Esophagus (tissue), 2 donors: ENCODE results near the gene HOXC4. TPM values are rescaled to one million over a fixed set of nuclear protein-coding genes. Genes with fewer than 3 reads are reported as not detected.
"Not testable (repeated sequence)": the region's sequence is repeated elsewhere in the genome, so short reads cannot be mapped to it uniquely, and the experiment has no call there.

Source experiments
- H3K27ac ChIP-seq, 2 donors: one replicate each; pipeline ENCODE4 v1.5.1; 2013; ENCODE audit warnings: low read depth in 2 of 2, mild to moderate bottlenecking in 2 of 2, inconsistent platforms in 1 of 2, low read length in 1 of 2, moderate library complexity in 1 of 2
- H3K27me3 ChIP-seq, 2 donors: one replicate each; pipeline ENCODE4 v1.6.1; 2013; ENCODE audit warnings: low read length in 2 of 2, control low read depth in 1 of 2, mild to moderate bottlenecking in 1 of 2; ENCODE audit not compliant: insufficient read depth in 2 of 2, control insufficient read depth in 1 of 2
- H3K36me3 ChIP-seq, 2 donors: one replicate each; pipeline ENCODE4 v1.6.1; 2013; ENCODE audit warnings: low read length in 1 of 2; ENCODE audit not compliant: control insufficient read depth in 2 of 2, insufficient read depth in 2 of 2
- H3K4me1 ChIP-seq, 2 donors: one replicate each; pipeline ENCODE4 v1.6.1; 2013; ENCODE audit warnings: low read length in 1 of 2; ENCODE audit not compliant: control insufficient read depth in 2 of 2, insufficient read depth in 2 of 2
- H3K4me3 ChIP-seq, 2 donors: one replicate each; pipeline ENCODE4 v1.5.1; 2013; ENCODE audit warnings: low read length in 2 of 2, mild to moderate bottlenecking in 2 of 2, low read depth in 1 of 2, moderate library complexity in 1 of 2
- H3K9me3 ChIP-seq, 2 donors: one replicate each; pipeline ENCODE4 v1.6.1; 2013; ENCODE audit warnings: mild to moderate bottlenecking in 2 of 2, low read depth in 1 of 2, low read length in 1 of 2, moderate library complexity in 1 of 2; ENCODE audit not compliant: control insufficient read depth in 2 of 2, insufficient read depth in 1 of 2
- WGBS, 2 donors: extraction: QIAGEN DNeasy Blood & Tissue Kit; methylation state at CpG; one replicate each; pipeline ENCODE4 v1.1.7; 2013; 5-methylcytosine and 5-hydroxymethylcytosine counted together
- polyA plus RNA-seq, 2 donors: library from polyadenylated mRNA; stranded (reverse); fragments of 200-250 nt; gene quantifications; one replicate each; pipeline ENCODE4 v1.2.3, GENCODE V29; 2013
- donor health status: healthy with polysubstance abuse.
- donor health status: Bipolar disorder and iron deficiency.

Gene HOXC4
- polyA plus RNA-seq, 2 donors = 3.3 to 3.7 TPM

GRCh38 chr12:54066408-54066807, 12.8 kb downstream of the HOXC4 start:
- no peaks in the 10 kb centered on the region for H3K27me3 ChIP-seq
- H3K4me1 ChIP-seq = no peaks in the 10 kb centered on the region
- WGBS, 2 donors = 77 to 80% methylated on average over 1 of the region's 1 CpG
- H3K36me3 ChIP-seq = no peaks in the 10 kb centered on the region
- no peak overlapping the region for H3K4me3 ChIP-seq
- no peak overlapping the region for H3K27ac ChIP-seq
- no peaks in the 10 kb centered on the region for H3K9me3 ChIP-seq

GRCh38 chr12:54068418-54069070, 14.9 kb downstream of the HOXC4 start:
- H3K4me3 ChIP-seq = no peak overlapping the region
- H3K9me3 ChIP-seq = no peaks in the 10 kb centered on the region
- no peaks in the 10 kb centered on the region for H3K27me3 ChIP-seq
- no peak overlapping the region for H3K27ac ChIP-seq
- no peaks in the 10 kb centered on the region for H3K36me3 ChIP-seq
- WGBS, 2 donors = 75 to 77% methylated on average over 4 of the region's 4 CpGs
- no peaks in the 10 kb centered on the region for H3K4me1 ChIP-seq

- Histone ChIP-seq H3K4me1 (no peaks in the 10 kb centered on the region), H3K9me3 (no peaks in the 10 kb centered on the region), H3K4me3 (no peak overlapping the region), H3K27me3 (no peaks in the 10 kb centered on the region), H3K27ac (no peak overlapping the region), H3K36me3 (no peaks in the 10 kb centered on the region)
- 48 to 63% methylated on average over 1 of the region's 1 CpG for WGBS, 2 donors
Observed at GRCh38 chr12:54071942-54072341, 18.3 kb downstream of the HOXC4 start.

GRCh38 chr12:54074308-54074707, 20.7 kb downstream of the HOXC4 start:
- Histone ChIP-seq H3K36me3 (no peaks in the 10 kb centered on the region), H3K27me3 (no peaks in the 10 kb centered on the region)
- WGBS, 2 donors = 83 to 91% methylated on average over 6 of the region's 6 CpGs

DNA sequence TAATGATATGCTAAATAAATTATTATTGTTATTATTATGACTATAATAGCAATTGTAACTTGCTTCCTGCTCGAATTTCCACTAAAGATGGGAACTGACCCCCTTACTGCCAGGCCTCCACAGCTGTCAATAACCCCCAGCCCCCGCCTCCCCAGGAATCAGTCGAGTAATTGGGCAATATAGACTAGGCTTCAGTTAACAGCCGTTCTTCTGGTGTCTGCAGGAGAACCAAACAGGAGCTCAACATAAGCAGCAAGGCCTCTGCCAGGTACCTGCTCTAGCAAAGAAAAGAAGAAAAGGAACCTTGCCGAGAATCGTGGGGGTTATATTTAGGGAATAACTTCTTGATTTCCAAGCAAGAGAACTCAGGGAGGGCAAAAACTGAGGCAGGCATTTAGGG, 21.8 kb downstream of the HOXC4 start:
- Histone ChIP-seq H3K27me3 (no peaks in the 10 kb centered on the region), H3K4me1 (no peaks in the 10 kb centered on the region), H3K36me3 (no peaks in the 10 kb centered on the region), H3K9me3 (no peaks in the 10 kb centered on the region), H3K27ac (no peak overlapping the region), H3K4me3 (no peak overlapping the region)
- 60 to 70% methylated on average over 6 of the region's 6 CpGs for WGBS, 2 donors

More at GRCh38 chr12:54074308-54074707, 20.7 kb downstream of the HOXC4 start:
- Histone ChIP-seq H3K4me3 (no peak overlapping the region), H3K27ac (no peak overlapping the region), H3K4me1 (no peaks in the 10 kb centered on the region), H3K9me3 (no peaks in the 10 kb centered on the region)

DNA sequence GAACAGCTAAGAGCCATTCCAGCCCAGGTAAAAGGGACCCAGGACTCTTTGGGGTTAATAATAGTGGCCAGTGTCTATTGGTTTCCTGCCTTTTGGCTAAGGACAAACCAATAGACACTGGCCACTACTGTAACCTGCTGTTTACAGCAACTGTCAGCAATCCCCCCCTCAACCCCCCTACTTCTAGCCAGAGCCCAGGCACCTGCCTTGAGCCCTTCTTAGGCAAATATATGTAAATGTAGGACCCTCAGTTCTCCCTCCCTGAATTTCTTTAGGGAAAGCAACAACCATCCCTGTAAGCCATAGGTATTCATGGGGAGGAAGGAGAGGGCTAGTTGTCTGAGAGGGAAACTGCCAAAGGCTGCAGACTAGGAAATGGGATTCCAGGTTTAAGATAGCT, 22.3 kb downstream of the HOXC4 start:
- no peak overlapping the region for H3K4me3 ChIP-seq
- H3K4me1 ChIP-seq = no peaks in the 10 kb centered on the region
- no peaks in the 10 kb centered on the region for H3K9me3 ChIP-seq
- H3K36me3 ChIP-seq = no peaks in the 10 kb centered on the region
- no peaks in the 10 kb centered on the region for H3K27me3 ChIP-seq
- peak overlapping the region in 1 of 2 donors; percentile 3 for H3K27ac ChIP-seq

DNA sequence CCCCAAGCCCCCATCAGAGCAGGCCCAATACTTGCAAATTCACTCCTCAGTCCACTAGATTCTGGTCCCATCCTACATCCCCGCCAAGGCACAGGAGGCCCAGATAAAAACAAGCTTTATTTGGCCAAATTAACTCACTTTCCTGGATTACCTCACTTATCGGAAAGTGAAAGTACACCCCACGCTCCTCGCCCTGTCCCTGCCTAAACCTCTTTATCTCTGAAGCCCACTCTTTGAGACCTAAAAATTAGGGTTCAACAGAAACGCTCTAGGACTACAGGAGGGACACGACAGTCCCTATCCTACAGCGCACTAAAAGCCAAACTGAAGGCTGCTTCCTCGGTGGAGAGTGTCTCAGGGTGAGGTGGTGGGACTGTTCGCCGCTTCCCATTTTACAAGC, 24.2 kb downstream of the HOXC4 start:
- not testable (repeated sequence) for H3K9me3 ChIP-seq, H3K27me3 ChIP-seq, H3K36me3 ChIP-seq, H3K4me1 ChIP-seq
- Histone ChIP-seq H3K4me3 (peak overlapping the region in 1 of 2 donors; percentile 39), H3K27ac (peak overlapping the region; percentile 68 to 73)
- WGBS, 2 donors = 40 to 59% methylated on average over 10 of the region's 10 CpGs

DNA sequence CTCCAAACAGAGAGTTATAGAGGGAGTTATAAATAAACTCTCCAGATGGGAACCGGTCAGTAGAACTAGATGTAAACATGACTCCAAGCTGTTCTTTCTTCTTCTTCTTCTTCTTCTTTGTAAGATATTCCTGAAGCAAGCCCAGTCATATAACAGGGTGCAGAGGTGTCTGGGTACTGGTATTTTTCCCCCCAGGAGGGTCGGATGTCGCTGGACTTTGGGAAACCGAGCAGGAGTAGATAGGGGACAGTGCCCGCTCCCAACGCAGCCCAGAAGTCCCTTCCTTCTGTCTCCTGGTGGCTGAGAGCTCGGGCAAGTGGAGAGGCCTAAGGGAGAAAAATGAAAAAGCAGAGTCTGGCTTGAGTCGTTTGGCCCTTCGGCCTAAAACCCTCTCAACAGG, 25.5 kb downstream of the HOXC4 start:
- peak overlapping the region; percentile 25 to 26 for H3K4me3 ChIP-seq
- H3K27ac ChIP-seq = peak overlapping the region; percentile 79 to 85
- not testable (repeated sequence) for H3K27me3 ChIP-seq, H3K36me3 ChIP-seq, H3K4me1 ChIP-seq, H3K9me3 ChIP-seq
- WGBS, 2 donors = 27 to 46% methylated on average over 9 of the region's 9 CpGs

GRCh38 chr12:54080008-54080924, 26.6 kb downstream of the HOXC4 start:
- 32 to 57% methylated on average over 19 of the region's 19 CpGs for WGBS, 2 donors
- Histone ChIP-seq H3K4me3 (peak overlapping the region in 1 of 2 donors; percentile 25), H3K27ac (peak overlapping the region; percentile 85 to 89)
- H3K36me3 ChIP-seq, H3K4me1 ChIP-seq, H3K9me3 ChIP-seq, H3K27me3 ChIP-seq: not testable (repeated sequence)
